Measurements from ENCODE around the gene SFRP2.

SFRP2 gene, protein sequence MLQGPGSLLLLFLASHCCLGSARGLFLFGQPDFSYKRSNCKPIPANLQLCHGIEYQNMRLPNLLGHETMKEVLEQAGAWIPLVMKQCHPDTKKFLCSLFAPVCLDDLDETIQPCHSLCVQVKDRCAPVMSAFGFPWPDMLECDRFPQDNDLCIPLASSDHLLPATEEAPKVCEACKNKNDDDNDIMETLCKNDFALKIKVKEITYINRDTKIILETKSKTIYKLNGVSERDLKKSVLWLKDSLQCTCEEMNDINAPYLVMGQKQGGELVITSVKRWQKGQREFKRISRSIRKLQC

GRCh38 chr4:153788413-153789276 lies at the start of gene SFRP2:
SFRP2 (minus strand) TSS chr4:153789083; CDS start chr4:153788835, 248 bp downstream.
- no peak within 1 kb of the TSS for H3K9ac ChIP-seq (ENCODE audit: low read length)

GRCh38 chr4:153838564-153838963 lies 49.7 kb upstream of the SFRP2 start:
- Histone ChIP-seq H3K27me3 (ENCODE audit: low read length) (no peaks in the 10 kb centered on the region), H3K4me3 (ENCODE audit: insufficient read depth, low read length, poor library complexity, severe bottlenecking) (no peak overlapping the region), H3K79me2 (ENCODE audit: insufficient read depth, low read length) (no peaks in the 10 kb centered on the region)

More at GRCh38 chr4:153788413-153789276, at the start of gene SFRP2:
- H4K20me1 ChIP-seq (ENCODE audit: low read depth, low read length): no peaks in the 10 kb centered on the region
- no peaks in the 10 kb centered on the region for H3K36me3 ChIP-seq (ENCODE audit: low read length)
- H3K27ac ChIP-seq (ENCODE audit: low read depth, low read length): no peak within 1 kb of the TSS
- no peaks in the 10 kb centered on the region for H3K79me2 ChIP-seq (ENCODE audit: insufficient read depth, low read length)
- no peaks in the 10 kb centered on the region for H3K27me3 ChIP-seq (ENCODE audit: low read length)
- no peaks in the 10 kb centered on the region for H3F3A ChIP-seq (ENCODE audit: insufficient read depth)
- no peaks in the 10 kb centered on the region for H3K9me3 ChIP-seq (ENCODE audit: insufficient read depth, low read length)
- no peaks in the 10 kb centered on the region for H3K9me2 ChIP-seq (replicated peaks; ENCODE audit: insufficient read depth, low read length)
- H3K4me3 ChIP-seq (ENCODE audit: insufficient read depth, low read length, poor library complexity, severe bottlenecking): no peak within 1 kb of the TSS
- no peak within 1 kb of the TSS for H2AFZ ChIP-seq (ENCODE audit: low read depth, low read length, severe bottlenecking)
- H3K4me2 ChIP-seq (ENCODE audit: low read depth, low read length, poor library complexity, severe bottlenecking): no peak within 1 kb of the TSS
- TF ChIP-seq, protein P1, sequence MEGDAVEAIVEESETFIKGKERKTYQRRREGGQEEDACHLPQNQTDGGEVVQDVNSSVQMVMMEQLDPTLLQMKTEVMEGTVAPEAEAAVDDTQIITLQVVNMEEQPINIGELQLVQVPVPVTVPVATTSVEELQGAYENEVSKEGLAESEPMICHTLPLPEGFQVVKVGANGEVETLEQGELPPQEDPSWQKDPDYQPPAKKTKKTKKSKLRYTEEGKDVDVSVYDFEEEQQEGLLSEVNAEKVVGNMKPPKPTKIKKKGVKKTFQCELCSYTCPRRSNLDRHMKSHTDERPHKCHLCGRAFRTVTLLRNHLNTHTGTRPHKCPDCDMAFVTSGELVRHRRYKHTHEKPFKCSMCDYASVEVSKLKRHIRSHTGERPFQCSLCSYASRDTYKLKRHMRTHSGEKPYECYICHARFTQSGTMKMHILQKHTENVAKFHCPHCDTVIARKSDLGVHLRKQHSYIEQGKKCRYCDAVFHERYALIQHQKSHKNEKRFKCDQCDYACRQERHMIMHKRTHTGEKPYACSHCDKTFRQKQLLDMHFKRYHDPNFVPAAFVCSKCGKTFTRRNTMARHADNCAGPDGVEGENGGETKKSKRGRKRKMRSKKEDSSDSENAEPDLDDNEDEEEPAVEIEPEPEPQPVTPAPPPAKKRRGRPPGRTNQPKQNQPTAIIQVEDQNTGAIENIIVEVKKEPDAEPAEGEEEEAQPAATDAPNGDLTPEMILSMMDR (IDR thresholded peaks at IDR 0.05; ENCODE audit: insufficient read depth, low read length, poor library complexity, severe bottlenecking): no peak
- TF ChIP-seq EZH2phosphoT487 (conservative IDR thresholded peaks at IDR 0.05; ENCODE audit: low read length): no peak

GRCh38 chr4:153834901-153835300 lies 46.0 kb upstream of the SFRP2 start:
- Histone ChIP-seq H3K9ac (ENCODE audit: low read length) (no peak overlapping the region), H3K9me3 (ENCODE audit: insufficient read depth, low read length) (no peaks in the 10 kb centered on the region), H3K4me3 (ENCODE audit: insufficient read depth, low read length, poor library complexity, severe bottlenecking) (no peak overlapping the region), H3K79me2 (ENCODE audit: insufficient read depth, low read length) (no peaks in the 10 kb centered on the region), H3K27ac (ENCODE audit: low read depth, low read length) (no peak overlapping the region), H3K27me3 (ENCODE audit: low read length) (no peaks in the 10 kb centered on the region), H3F3A (ENCODE audit: insufficient read depth) (no peaks in the 10 kb centered on the region), H2AFZ (ENCODE audit: low read depth, low read length, severe bottlenecking) (no peak overlapping the region), H3K9me2 (replicated peaks; ENCODE audit: insufficient read depth, low read length) (no peaks in the 10 kb centered on the region), H3K4me2 (ENCODE audit: low read depth, low read length, poor library complexity, severe bottlenecking) (no peak overlapping the region), H3K36me3 (ENCODE audit: low read length) (no peaks in the 10 kb centered on the region), H4K20me1 (ENCODE audit: low read depth, low read length) (no peaks in the 10 kb centered on the region)
- TF ChIP-seq, protein P1 (IDR thresholded peaks at IDR 0.05; ENCODE audit: insufficient read depth, low read length, poor library complexity, severe bottlenecking): no peak
- no peak for TF ChIP-seq EZH2phosphoT487 (conservative IDR thresholded peaks at IDR 0.05; ENCODE audit: low read length)

More at GRCh38 chr4:153838564-153838963, 49.7 kb upstream of the SFRP2 start:
- Histone ChIP-seq H3F3A (ENCODE audit: insufficient read depth) (no peaks in the 10 kb centered on the region), H4K20me1 (ENCODE audit: low read depth, low read length) (no peaks in the 10 kb centered on the region), H3K9me3 (ENCODE audit: insufficient read depth, low read length) (no peaks in the 10 kb centered on the region; the same call in 1 of the 2 replicates), H3K9ac (ENCODE audit: low read length) (no peak overlapping the region), H3K4me2 (ENCODE audit: low read depth, low read length, poor library complexity, severe bottlenecking) (no peak overlapping the region), H3K27ac (ENCODE audit: low read depth, low read length) (no peak overlapping the region), H2AFZ (ENCODE audit: low read depth, low read length, severe bottlenecking) (no peak overlapping the region), H3K9me2 (replicated peaks; ENCODE audit: insufficient read depth, low read length) (no peaks in the 10 kb centered on the region), H3K36me3 (ENCODE audit: low read length) (no peaks in the 10 kb centered on the region)
- TF ChIP-seq, protein P1 (IDR thresholded peaks at IDR 0.05; ENCODE audit: insufficient read depth, low read length, poor library complexity, severe bottlenecking): no peak
- TF ChIP-seq EZH2phosphoT487 (conservative IDR thresholded peaks at IDR 0.05; ENCODE audit: low read length): no peak
